Dermis microvascular lymphatic vessel endothelial cell (primary cell): ENCODE results near the gene GNA12. TPM values are rescaled to one million over a fixed set of nuclear protein-coding genes. Genes with fewer than 3 reads are reported as not detected.

Experiments
- DNase-seq, 2 donors: peaks; one replicate each; pipeline versions ENCODE4 v3.0.0 to v3.0.0-alpha.2; 2010; ENCODE audit warnings: low read depth in 2 of 2
- total RNA-seq: library from RNA; depleted of rRNA; stranded (reverse); fragments of >200 nt; gene quantifications from 2 replicates; pipeline ENCODE4 v1.2.1, GENCODE V29; 2014

The GNA12 gene
- total RNA-seq, 1 donor from 2014 or later = 20.8 TPM

DNA sequence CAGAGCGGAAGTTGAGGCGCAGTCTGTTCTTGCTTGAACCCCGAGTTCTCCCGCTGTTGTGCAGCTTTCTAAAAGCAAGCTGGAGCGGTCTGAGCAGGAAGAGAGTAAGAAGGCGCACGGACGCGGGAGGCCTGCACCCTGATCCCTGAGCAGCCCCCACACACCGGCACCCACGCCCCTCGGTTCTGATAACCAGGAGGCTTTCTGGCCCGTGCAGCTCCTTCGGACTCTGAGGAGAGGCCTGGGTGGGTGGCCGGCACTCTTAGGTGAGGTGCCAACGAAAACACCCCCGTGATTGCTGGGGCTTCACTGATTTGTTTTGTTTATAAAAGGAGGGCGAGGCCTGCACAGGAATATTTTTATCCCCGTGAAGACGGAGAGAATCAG is 127.2 kb downstream of the GNA12 start:
- no peak for DNase-seq

DNA sequence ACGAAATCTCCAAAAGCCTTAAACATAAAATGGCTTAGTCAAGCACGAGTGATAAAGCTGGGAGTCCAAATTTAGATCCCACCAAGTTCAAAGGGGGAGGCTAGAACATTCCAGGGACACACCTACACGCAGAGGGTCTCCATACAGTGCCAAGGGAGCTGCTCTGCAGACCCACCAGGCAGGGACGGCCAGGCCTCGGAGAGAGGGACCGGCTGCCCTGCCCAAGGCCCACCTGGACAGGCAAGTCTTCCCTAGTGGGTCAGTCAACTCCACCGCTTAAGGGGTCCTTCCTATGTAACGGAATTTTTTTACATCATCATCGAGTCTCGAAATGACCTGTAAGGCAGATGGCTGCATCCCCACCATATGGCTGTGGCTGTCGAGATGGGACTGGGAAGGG is 127.6 kb downstream of the GNA12 start:
- DNase-seq = no peak

DNA sequence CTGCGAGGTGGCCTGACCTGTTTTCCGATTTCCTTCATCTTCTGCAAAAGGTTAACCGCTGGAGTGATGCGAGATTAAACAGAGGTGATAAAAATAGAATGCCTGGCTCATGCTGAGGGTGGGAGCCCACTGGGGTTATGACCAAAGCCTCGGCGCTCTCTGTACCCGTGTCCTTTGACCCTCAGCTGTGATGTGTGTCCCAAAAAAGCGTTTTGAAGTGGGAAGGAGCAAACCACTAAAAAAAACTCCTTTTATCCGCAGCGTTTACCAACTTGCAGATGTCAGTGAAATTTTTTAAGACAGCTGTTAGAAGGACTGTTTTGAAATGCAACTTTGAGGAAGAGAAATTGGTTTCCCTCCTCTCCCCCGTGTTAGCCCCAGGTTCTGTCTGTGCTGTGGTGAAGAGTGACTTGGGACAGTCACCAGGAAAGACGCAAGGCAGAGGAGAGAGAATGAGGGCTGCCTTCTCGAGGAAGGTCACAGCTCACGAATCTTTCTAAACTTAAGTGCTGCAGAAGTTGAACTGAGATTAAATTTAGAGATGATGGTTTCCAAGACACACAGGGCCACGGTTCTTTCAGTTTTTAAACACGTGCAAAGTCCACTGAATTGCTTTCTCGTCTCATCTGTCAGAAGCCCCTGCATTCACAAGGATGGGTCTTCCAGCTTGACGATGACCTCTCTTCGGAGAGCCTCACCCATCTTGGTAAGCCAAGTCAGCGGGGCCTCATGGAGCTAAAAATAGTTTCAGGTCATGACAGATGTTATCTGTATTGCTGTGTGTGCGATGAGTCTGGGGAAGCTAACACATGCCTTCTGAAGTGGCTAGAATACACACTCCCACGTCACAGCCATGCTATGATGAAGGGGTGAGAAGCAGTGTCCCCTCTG is 128.5 kb downstream of the GNA12 start:
- no peak for DNase-seq

DNA sequence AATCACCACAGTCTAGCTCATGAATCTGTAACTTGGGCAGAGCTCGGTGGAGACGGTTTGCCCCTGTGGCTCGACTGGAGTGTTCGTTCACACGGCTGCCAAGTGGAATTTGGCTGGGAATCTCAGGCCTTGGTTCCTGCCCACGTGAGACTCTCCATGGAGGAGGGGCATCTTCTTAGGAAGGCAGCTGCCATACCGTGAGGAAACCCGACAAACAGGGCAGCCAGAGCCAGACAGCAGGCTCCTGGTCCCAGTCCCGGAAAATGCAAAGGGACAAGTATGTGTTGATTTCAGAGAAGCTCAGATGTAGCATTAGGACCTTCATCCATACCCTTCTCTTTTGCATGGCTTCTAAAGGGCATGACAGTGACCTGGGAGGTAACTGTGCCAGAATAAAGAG is 129.5 kb downstream of the GNA12 start:
- no peak for DNase-seq

DNA sequence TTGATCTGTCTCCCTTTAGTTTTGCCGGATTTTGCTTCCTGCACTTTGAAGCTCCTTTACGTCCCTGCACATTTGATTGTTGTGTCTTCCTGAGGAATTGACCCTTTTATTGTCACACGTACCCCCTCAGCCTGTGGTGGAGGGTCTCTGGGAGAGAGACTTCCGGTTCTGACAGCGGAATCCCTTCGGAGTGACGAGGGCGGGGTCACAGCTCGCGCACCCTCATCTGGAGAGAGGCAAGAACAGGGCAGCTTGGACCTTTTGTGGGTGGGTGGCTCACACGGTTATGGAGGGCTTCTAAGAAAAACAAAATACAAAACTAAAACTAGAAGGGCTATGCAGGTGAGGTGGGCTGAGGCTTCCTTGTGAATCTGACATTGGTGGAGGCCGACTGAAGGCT is 130.1 kb downstream of the GNA12 start:
- no peak for DNase-seq

DNA sequence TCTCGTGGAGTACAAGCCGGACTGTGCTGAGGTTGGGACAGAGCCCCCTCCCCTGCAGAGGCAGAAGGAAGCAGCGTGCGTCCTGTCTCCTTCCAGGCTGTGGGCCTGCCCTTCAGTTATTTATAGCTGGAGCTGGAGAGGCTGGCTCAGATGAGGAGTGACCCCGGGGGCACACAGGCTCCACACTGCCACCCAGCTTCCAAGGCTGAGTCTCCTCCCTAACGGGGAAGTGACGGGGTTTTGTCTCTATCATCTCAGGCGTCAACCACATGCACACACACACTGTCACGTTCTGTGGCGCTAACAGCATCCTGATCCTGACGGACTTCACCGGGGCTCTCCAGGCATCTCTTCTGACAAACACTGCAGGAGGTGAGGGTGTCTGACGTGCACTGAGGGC is 130.7 kb downstream of the GNA12 start:
- DNase-seq = peak in 1 of 2 donors; percentile 43

DNA sequence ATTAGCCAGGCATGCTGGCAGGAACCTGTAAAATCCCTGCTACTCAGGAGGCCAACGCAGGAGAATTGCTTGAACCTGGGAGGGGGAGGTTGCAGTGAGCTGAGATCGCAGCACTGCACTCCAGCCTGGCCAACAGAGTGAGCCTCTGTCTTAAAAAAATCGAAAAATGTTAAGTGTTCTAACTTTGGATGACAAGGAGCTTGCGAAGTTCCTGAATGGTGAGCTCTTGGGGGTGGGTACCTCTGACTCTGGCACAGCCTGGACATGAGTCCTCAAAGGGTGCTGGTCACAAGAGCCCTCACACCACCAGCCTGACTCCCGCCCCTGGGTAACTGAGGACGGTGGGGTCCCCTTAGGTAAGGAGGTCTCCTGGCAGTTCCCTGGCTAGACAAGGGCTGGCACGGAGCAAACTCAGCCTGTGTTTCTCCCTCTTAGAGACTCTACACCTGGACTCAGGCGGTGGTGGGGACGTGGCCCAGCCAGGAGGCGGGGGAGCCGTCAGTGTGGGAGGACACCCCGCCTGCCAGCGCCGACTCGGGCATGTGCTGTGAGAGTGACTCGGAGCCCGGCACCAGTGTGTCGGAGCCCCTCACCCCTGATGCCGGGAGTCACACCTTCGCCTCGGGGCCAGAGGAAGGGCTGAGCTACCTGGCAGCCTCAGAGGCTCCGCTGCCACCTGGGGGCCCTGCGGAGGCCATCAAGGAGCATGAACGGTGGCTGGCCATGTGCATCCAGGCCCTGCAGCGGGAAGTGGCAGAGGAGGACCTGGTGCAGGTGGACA is 132.0 kb downstream of the GNA12 start:
- DNase-seq = no peak

DNA sequence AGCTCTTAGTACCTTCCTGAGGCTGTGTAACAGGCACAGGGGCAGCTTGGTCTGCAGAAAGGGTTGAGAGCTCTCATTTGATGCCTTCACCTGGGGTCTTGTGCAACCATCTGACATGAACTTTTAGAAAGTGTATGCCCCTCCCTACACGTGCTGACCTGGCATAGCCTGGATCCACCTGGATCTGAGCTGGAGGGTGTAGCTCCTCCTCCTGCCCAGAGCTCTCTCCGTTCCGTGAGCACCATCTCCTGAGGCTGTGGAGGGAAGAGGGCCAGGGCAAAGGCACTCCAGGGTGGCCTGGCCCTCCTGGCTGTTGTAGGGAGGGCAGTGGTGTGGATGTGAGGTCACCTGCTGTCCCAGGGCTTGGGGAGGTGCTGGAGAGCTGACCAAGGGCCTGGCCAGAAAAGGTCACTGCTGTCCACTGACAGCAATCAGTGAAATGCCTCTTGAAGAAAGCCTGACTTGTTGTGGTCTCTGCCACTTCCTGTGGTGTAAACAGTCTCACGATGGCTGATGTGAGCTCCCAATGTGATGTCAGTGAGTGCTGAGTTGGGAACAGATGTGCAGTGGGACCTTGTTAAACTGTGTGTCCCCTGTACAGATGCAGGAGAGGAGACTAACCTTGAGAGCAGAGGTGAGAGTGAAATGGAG is 133.1 kb downstream of the GNA12 start:
- no peak for DNase-seq

DNA sequence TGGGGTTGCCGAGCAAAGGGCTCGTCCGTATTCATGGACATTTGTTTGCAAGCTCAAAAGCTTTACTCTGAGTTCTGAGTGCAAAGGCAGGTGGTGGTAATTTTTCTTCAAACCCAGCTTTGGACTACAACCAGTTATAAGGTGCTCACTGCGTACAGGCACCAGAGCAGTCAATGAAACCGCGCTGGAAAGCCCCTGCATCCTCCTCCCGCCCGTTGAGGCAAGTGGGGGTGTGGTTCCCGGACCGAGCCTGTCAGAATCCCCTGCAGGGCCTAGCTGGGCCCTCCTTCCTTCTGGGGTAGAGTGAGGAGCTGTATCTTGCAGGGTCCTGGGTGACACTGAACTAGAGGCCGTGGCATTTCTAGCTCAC is 133.8 kb downstream of the GNA12 start:
- DNase-seq = no peak

DNA sequence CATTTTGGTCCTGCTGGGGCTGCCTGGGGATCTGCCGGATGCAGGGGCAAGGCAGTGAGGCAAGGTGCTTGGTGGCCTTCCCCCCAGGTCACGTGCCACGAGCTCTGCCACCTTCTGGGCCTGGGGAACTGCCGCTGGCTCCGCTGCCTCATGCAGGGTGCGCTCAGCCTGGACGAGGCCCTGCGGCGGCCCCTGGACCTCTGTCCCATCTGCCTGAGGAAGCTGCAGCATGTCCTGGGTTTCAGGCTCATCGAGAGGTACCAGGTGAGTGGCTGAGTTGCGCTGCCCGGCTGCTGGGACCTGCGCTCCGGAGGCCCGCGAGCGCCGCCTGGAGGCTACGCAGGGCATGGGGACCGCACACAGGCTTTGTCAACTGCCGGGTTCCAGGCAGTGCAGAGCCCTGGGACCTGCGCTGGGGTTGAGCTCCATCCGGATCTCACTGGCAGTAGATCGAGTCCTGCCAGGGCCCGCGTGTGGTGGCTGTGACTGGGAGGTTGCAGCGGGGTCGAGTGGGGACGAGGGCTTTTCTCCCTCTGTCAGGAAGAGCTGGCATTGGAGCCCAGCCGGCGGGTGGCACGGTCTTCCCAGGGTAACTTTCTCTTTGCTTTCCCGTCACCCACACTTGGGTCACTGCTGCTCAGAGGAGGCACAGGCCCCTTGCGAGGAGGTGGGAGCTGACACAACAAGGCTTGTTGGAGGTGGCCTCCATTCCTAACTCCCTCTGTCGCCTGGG is 134.4 kb downstream of the GNA12 start:
- peak; percentile 34 to 61 for DNase-seq

DNA sequence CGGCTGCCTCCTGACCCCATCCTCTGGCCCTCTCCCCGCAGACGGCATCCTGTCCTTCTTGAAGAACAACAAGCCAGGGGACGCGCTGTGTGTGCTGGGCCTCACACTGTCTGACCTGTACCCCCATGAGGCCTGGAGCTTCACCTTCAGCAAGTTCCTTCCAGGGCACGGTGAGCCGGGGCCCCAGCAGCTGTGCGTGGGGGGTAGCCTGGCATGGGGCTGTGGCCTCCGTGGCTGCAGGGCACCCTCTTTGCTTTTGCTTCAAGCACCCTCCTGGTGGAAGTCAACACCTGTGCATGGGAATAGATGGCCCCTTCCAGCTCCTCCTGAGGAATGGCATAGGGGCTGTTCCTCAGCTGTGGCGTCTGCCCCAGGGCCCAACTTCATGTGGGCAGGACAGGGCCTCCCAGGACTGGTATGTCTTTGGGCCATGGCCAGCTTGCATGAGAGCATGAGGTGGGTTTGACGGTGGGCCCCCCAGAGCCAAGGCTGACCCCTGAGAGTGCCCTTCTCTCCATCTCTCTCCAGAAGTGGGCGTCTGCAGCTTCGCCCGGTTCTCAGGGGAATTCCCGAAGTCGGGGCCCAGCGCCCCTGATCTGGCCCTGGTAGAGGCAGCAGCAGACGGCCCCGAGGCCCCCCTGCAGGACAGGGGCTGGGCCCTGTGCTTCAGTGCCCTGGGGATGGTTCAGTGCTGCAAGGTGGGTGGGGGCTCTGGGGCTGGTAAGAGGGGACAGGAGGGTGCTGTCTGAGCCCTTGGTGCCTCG is 135.4 kb downstream of the GNA12 start:
- DNase-seq = no peak

DNA sequence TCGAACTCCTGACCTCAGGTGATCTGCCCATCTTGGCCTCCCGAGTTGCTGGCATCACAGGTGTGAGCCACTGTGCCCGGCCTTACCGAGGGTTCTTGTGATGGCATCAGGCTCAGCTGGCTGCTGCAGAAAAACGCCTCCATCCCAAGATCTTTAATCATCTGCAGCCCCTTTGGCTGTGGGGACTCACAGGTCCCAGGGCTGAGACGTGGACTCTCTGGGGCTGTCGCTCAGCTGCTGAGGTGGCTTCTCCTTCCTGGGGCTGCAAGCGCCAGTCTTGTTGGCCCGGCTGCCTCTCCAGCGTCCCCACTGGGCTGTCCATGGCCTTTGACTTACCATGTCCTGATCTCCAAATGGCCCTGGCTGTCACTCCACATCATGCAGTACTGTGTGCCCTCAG is 136.1 kb downstream of the GNA12 start:
- DNase-seq = no peak

DNA sequence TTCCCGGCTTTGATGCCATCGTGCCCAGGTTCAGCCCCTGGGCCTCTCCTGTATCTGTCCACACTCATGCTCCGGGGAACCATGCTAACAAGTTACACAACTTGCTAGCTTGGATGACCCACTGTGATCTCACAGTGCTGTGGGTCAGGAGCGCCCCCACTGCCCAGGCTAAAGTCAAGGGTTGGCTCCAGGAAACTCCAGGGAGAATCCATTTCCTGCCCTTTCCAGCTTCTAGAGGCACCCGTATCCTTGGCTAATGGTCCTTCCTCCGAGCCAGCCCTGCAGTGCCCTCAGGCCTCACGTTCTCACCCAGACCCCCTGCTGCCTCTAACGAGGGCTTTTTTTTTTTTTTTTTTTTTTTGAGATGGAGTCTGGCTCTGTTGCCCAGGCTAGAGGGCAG is 136.6 kb downstream of the GNA12 start:
- no peak for DNase-seq

DNA sequence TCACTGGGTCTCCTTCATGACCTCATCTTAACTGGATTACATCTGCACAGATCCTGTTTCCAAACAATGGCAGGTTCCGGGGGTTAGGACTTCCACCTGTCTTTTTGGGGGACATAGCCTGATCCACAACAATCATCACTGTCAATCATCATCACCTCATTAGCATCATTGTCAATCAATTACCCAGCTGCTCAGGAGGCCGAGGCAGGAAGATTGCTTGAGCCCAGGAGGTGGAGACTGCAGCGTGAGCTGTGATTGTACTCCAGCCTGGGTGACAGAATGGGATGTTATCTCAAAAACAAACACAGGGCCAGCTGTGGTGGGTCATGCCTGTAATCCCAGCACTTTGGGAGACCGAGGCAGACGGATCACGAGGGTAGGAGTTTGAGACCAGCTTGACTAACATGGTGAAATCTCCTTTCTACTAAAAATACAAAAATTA is 137.4 kb downstream of the GNA12 start:
- no peak for DNase-seq

DNA sequence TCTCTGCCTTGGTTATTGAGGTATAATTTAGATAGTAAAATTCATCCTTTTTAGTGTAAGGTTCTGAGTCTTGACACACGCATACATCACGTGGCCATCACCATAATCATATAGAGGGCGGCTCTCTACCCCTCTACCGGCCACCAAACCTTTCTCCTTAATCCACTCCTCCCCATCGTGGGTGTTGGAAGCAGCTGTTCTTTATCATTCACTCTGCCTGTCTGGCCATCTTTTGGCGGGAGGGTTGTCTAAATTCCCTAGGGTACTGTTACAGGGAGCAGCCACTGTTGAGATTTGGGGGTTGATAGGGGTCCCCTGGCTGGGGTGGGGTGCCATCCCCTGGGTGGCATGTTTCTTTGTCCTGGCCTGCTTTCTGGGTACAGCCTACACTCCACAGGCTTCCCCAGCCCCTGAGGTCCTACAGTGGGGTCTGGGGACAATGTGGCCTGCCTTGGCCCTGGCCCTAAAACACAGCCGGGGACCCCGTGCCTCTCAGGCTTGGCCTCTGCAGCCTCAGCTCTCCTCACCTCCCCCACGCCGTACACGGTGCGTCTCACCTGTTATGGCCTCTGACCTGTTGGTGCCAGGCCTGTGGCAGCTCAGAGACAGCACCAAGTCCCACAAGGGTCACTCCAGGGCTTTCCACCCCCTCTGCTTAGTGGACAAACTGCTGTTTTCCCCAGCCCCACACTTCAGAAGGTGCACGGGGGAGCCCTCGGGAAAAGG is 138.6 kb downstream of the GNA12 start:
- DNase-seq = no peak

DNA sequence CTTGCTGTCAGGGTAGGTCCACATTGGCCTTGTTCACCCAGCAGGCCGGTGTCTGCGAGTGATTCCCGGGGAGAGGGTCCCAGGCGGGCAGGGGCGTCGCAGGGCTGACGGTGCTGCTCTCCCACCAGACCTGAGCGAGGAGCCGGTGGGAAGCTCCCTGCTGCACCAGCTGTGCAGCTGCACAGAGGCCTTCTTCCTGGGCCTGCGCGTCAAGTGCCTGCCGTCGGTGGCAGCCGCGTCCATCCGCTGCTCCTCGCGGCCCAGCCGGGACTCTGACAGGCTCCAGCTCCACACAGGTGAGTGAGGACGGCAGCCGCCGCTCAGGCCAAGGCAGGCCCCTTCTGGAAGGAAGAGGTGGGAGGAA is 141.5 kb downstream of the GNA12 start:
- DNase-seq = no peak

DNA sequence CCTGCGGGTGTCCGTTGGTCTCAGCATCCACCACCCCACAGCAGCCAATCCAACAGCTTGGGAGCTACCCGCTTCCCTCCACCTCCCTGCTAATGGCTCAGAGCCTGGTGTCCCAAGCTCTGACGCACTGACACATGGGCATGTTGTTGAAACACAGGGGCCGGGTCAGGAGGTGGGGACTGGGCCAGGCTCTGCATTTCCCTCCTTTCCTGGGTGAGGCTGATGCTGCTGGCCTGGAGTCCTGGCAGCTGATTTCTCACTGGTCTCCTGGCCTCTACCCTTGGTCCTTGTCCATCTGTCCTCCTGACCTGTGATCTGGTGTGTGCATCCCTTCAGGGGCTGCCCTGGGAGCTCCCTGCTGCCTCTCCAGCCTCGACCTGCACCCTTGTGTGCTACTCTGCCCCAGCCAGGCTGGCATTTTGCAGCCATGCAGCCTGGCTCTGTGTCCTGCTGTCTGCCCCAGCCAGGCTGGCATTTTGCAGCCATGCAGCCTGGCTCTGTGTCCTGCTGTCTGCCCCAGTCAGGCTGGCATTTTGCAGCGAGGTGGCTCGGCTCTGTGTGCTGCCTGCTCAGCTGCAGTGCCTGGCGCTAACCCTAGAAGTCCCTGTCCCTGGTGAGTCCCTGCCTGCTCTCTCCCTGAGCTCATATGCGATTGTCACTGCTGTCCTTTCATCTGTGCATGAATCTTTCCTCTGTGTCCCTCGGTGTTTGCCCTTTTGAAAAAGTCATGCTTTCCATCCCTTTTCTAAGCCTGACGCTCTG is 142.1 kb downstream of the GNA12 start:
- no peak for DNase-seq

DNA sequence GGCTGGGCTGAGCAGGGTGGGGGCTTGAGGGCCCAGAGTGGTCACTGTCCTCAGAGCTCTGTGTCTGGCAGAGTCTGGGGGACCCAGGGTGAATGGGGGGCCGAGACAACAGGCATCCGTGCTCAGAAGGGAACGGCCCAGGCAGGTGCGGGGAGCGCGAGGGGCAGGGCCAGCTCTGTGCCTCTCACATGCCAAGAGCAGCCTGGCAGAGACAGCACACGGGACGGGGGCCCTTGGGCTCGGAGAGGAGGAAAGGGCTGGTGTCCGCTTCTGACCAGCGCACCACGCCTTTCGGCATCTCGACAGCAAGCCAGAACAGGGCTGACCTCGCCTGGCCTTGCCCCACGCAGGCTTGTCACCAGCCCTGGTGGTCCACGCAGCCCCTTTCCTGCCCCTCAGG is 142.7 kb downstream of the GNA12 start:
- no peak for DNase-seq

DNA sequence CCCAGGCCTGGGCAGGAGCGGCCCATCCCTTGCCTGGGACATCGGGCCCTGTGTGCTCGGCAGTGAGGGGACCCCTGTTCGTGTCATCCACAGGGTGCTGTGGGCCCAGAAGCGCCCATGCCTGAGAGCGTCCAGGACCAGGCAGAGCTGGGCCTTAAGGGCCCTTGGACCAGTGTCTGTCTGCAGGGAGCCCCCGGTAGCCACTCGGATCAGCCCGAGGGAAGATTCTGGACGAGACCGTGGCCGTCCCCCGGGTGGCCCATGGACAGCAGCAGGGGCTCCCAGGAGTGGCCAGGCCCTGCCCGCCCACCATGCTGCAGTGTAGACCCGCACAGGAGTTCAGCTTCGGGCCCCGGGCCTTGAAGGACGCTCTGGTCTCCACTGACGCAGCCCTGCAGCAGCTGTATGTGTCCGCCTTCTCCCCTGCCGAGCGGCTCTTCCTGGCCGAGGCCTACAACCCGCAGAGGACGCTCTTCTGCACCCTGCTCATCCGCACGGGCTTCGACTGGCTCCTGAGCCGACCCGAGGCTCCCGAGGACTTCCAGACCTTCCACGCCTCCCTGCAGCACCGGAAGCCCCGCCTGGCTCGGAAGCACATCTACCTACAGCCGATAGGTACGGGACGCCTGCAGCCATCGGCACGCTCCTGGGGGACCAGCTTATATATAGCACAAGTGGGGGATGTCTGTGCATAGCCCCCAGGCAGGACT is 143.8 kb downstream of the GNA12 start:
- DNase-seq = no peak
